Liver (tissue), 9 donors: ENCODE results near the gene RALGAPB. TPM values are rescaled to one million over a fixed set of nuclear protein-coding genes. Genes with fewer than 3 reads are reported as not detected.

ENCODE experiments used
- DNase-seq: peaks from one replicate; pipeline ENCODE4 v3.0.0-alpha.2; 2017; ENCODE audit warnings: low spot score
- H3K27ac ChIP-seq, 2 donors: one replicate each; pipeline ENCODE4 v1.7.0; 2013; ENCODE audit warnings: inconsistent platforms in 2 of 2, low read length in 2 of 2, control low read depth in 1 of 2, low read depth in 1 of 2, mild to moderate bottlenecking in 1 of 2
- H3K27me3 ChIP-seq, 4 donors: one replicate each; pipeline versions ENCODE4 v1.6.1 to v1.7.0; 2013; ENCODE audit warnings: low read length in 3 of 4, inconsistent platforms in 1 of 4, mild to moderate bottlenecking in 1 of 4, moderate library complexity in 1 of 4; ENCODE audit not compliant: control insufficient read depth in 4 of 4, insufficient read depth in 4 of 4
- H3K36me3 ChIP-seq, 4 donors: one replicate each; pipeline versions ENCODE4 v1.6.1 to v1.7.0; 2013; ENCODE audit warnings: low read length in 3 of 4, mild to moderate bottlenecking in 3 of 4, low read depth in 1 of 4, moderate library complexity in 1 of 4; ENCODE audit not compliant: control insufficient read depth in 4 of 4, insufficient read depth in 3 of 4
- H3K4me1 ChIP-seq, 4 donors: one replicate each; pipeline versions ENCODE4 v1.6.1 to v1.7.0; 2013; ENCODE audit warnings: low read length in 3 of 4, mild to moderate bottlenecking in 3 of 4, moderate library complexity in 1 of 4; ENCODE audit not compliant: control insufficient read depth in 4 of 4, insufficient read depth in 4 of 4
- H3K4me3 ChIP-seq, 3 donors: one replicate each; pipeline versions ENCODE4 v1.6.1 to v1.7.0; 2013; ENCODE audit warnings: low read length in 3 of 3, control low read depth in 1 of 3, low read depth in 1 of 3, mild to moderate bottlenecking in 1 of 3
- H3K9ac ChIP-seq, 2 donors: one replicate each; pipeline ENCODE4 v1.7.0; 2013; ENCODE audit warnings: low read length in 2 of 2, mild to moderate bottlenecking in 2 of 2, moderate library complexity in 2 of 2, control low read depth in 1 of 2, low read depth in 1 of 2
- H3K9me3 ChIP-seq, 4 donors: one replicate each; pipeline versions ENCODE4 v1.6.1 to v1.7.0; 2013; ENCODE audit warnings: low read length in 3 of 4; ENCODE audit not compliant: control insufficient read depth in 4 of 4
- ATF3 ChIP-seq: IDR thresholded peaks from 2 replicates; pipeline ENCODE4 v1.6.1; 2016; ENCODE audit warnings: antibody characterized with exemption
- CTCF ChIP-seq: fragments of 150-350 bp; IDR thresholded peaks from 2 replicates; pipeline ENCODE4 v1.5.1; 2017; ENCODE audit warnings: improper control_type of control experiment, low read depth, low read length; ENCODE audit not compliant: missing input control
- EGR1 ChIP-seq, 2 donors: IDR thresholded peaks; 2 replicates each; pipeline ENCODE4 v1.6.1; 2016 to 2018; ENCODE audit warnings: antibody characterized with exemption in 2 of 2, low read depth in 2 of 2
- FOXA2 ChIP-seq: IDR thresholded peaks from 2 replicates; pipeline ENCODE4 v1.6.1; 2016; ENCODE audit warnings: antibody characterized with exemption
- GABPA ChIP-seq, 2 donors: IDR thresholded peaks in 1 of 2; conservative IDR thresholded peaks in 1 of 2; 2 replicates each; pipeline ENCODE4 v1.6.1; 2016; ENCODE audit warnings: antibody characterized with exemption in 2 of 2, mild to moderate bottlenecking in 1 of 2, moderate library complexity in 1 of 2
- HNF4A ChIP-seq, 2 donors: conservative IDR thresholded peaks; 2 replicates each; pipeline ENCODE4 v1.6.1; 2016; ENCODE audit warnings: antibody characterized with exemption in 2 of 2, mild to moderate bottlenecking in 2 of 2
- HNF4G ChIP-seq: IDR thresholded peaks from 2 replicates; pipeline ENCODE4 v1.6.1; 2016; ENCODE audit warnings: antibody characterized with exemption
- JUND ChIP-seq, 2 donors: IDR thresholded peaks; 2 replicates each; pipeline ENCODE4 v1.6.1; 2016; ENCODE audit warnings: antibody characterized with exemption in 2 of 2
- MAX ChIP-seq: IDR thresholded peaks from 2 replicates; pipeline ENCODE4 v1.6.1; 2016; ENCODE audit warnings: antibody characterized with exemption
- NR2F2 ChIP-seq: IDR thresholded peaks from 2 replicates; pipeline ENCODE4 v1.6.1; 2016; ENCODE audit warnings: antibody characterized with exemption
- RAD21 ChIP-seq, 2 donors: IDR thresholded peaks; 2 replicates each; pipeline ENCODE4 v1.6.1; 2016; ENCODE audit warnings: antibody characterized with exemption in 2 of 2, mild to moderate bottlenecking in 2 of 2
- REST ChIP-seq: IDR thresholded peaks from 2 replicates; pipeline ENCODE4 v1.6.1; 2016; ENCODE audit warnings: antibody characterized with exemption, mild to moderate bottlenecking
- RXRA ChIP-seq, 2 donors: IDR thresholded peaks; 2 replicates each; pipeline ENCODE4 v1.6.1; 2017 to 2018; ENCODE audit warnings: antibody characterized with exemption in 2 of 2, mild to moderate bottlenecking in 1 of 2
- SP1 ChIP-seq: IDR thresholded peaks from 2 replicates; pipeline ENCODE4 v1.6.1; 2018; ENCODE audit warnings: antibody characterized with exemption, mild to moderate bottlenecking
- TAF1 ChIP-seq: conservative IDR thresholded peaks from 2 replicates; pipeline ENCODE4 v1.6.1; 2016; ENCODE audit warnings: antibody characterized with exemption, mild to moderate bottlenecking
- YY1 ChIP-seq: IDR thresholded peaks from 2 replicates; pipeline ENCODE4 v1.6.1; 2016; ENCODE audit warnings: antibody characterized with exemption, mild to moderate bottlenecking
- ZBTB33 ChIP-seq: IDR thresholded peaks from 2 replicates; pipeline ENCODE4 v1.6.1; 2016; ENCODE audit warnings: antibody characterized with exemption
- WGBS: extraction: QIAGEN DNeasy Blood & Tissue Kit; methylation state at CpG from one replicate; pipeline ENCODE4 v1.1.7; 2013; 5-methylcytosine and 5-hydroxymethylcytosine counted together
- polyA plus RNA-seq, 2 donors: library from polyadenylated mRNA; stranded (reverse) in 1 of 2; unstranded in 1 of 2; fragments of 200-250 nt in 1 of 2; fragments of >200 nt in 1 of 2; fragmentation: Nextera tagmentation in 1 of 2; extraction: Ambion mirVana in 1 of 2; gene quantifications; one replicate each; pipeline versions ENCODE4 v1.2.1 to v1.2.3, GENCODE V29; 2013 to 2015
- total RNA-seq, 2 donors: library from RNA; depleted of rRNA; stranded (reverse); fragments of >200 nt; gene quantifications; one replicate each; pipeline ENCODE4 v1.2.3, GENCODE V29; 2014
- donor health status: healthy.
- donor health status: healthy.
- donor health status: healthy.
- donor health status: healthy.
- donor health status: healthy.

RALGAPB gene
- total and polyA plus RNA-seq, 4 donors: 4.3 to 19.7 (median 9.5) TPM

DNA sequence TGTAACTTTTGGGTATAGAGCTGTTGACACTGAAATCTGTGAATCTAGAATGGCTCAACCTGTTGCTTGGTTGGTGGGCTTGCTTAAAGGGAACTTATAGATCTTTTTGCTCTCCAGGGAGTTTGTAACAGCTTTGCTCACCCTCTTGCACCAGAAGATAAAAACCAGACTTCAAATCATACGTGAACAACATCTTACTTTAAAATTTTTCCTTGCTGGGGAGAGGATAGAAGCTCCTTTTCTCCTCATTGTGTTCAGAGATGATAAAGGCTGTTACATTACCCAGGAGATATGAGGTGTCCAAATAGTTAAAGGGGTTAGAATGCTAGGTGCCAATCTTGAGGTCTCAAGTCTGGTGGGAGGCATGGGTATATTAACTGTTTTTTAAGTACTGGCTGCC is 46.8 kb downstream of the RALGAPB start:
- no peaks in the 10 kb centered on the region for H3K27me3 ChIP-seq
- no peaks in the 10 kb centered on the region for H3K9me3 ChIP-seq
- no peaks in the 10 kb centered on the region for H3K4me1 ChIP-seq
- TF ChIP-seq HNF4A (conservative IDR thresholded peaks at IDR 0.05) (no peak), SP1 (no peak), ATF3 (no peak)
- H3K4me3 ChIP-seq: no peak overlapping the region
- peaks cover 2 to 32% (median 24%) of the 10 kb centered on the region in 4 donors for H3K36me3 ChIP-seq
- H3K27ac ChIP-seq: no peak overlapping the region
- H3K9ac ChIP-seq: no peak overlapping the region
- WGBS: 95% methylated on average over 1 of the region's 1 CpG
- DNase-seq: no peak

- no peaks in the 10 kb centered on the region for H3K4me1 ChIP-seq
- H3K27me3 ChIP-seq: no peaks in the 10 kb centered on the region
- TF ChIP-seq GABPA (IDR thresholded peaks at IDR 0.05 in 1 of 2, conservative IDR thresholded peaks at IDR 0.05 in 1 of 2): no peak
- no peak for TF ChIP-seq SP1
- TF ChIP-seq HNF4A (conservative IDR thresholded peaks at IDR 0.05): no peak
- TF ChIP-seq YY1: no peak
- TF ChIP-seq NR2F2: no peak
- TF ChIP-seq REST: no peak
- TF ChIP-seq RXRA (IDR thresholded peaks at IDR 0.05): no peak
- TF ChIP-seq CTCF: no peak
- TF ChIP-seq RAD21 (IDR thresholded peaks at IDR 0.05): no peak
- no peak for TF ChIP-seq FOXA2
- no peak for TF ChIP-seq TAF1
- TF ChIP-seq MAX: no peak
- TF ChIP-seq ZBTB33: no peak
- no peak for TF ChIP-seq ATF3
- no peak for TF ChIP-seq JUND (IDR thresholded peaks at IDR 0.05)
- TF ChIP-seq HNF4G: no peak
- no peak for TF ChIP-seq EGR1 (IDR thresholded peaks at IDR 0.05; ENCODE audit: low read depth in 2 of 2)
- H3K9ac ChIP-seq: no peak overlapping the region
- H3K9me3 ChIP-seq: no peaks in the 10 kb centered on the region
- no peak for DNase-seq
- no peak overlapping the region for H3K4me3 ChIP-seq
- no peak overlapping the region for H3K27ac ChIP-seq
- peaks cover 2 to 36% (median 26%) of the 10 kb centered on the region in 4 donors for H3K36me3 ChIP-seq
Measured at GRCh38 chr20:38520261-38520660, 47.6 kb downstream of the RALGAPB start.
